SK-N-SH (cell line): ENCODE data around the gene PELI2.

ENCODE experiments used
- RAD21 ChIP-seq: IDR thresholded peaks from 2 replicates; pipeline ENCODE4 v1.6.1; 2012; ENCODE audit warnings: mild to moderate bottlenecking, low read length
- SMC3 ChIP-seq: IDR thresholded peaks from 2 replicates; pipeline ENCODE4 v1.6.1; 2012; ENCODE audit warnings: low read depth, low read length, improper control_type of control experiment
- TF ChIP-seq, protein P1 (sequence below): fragments of 200-600 bp; sonication (generic); IDR thresholded peaks from 2 replicates; pipeline ENCODE4 v1.6.1; 2017; ENCODE audit warnings: antibody characterized with exemption, mild to moderate bottlenecking, moderate library complexity

DNA sequence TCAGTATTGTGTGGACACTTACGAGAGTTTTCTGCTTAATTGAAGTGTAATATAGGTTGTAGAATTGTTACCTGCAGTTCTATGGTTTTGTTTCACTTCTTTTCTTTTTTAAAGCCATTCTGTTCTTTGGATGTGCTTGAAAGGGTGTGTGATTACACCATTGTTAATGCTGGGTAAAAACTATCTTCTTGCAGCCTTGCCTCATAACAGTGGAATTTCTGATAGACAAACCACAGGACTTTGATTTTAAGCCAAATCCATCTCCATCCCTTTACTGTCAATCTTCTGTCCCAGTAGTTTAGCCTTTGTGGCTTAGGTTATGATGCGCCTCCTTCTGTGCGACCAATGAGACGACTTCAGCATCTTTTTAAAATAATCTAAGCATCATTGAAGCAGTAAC lies 182.3 kb downstream of the PELI2 start:
- TF ChIP-seq SMC3 (no peak), RAD21 (no peak)
- TF ChIP-seq, protein P1, sequence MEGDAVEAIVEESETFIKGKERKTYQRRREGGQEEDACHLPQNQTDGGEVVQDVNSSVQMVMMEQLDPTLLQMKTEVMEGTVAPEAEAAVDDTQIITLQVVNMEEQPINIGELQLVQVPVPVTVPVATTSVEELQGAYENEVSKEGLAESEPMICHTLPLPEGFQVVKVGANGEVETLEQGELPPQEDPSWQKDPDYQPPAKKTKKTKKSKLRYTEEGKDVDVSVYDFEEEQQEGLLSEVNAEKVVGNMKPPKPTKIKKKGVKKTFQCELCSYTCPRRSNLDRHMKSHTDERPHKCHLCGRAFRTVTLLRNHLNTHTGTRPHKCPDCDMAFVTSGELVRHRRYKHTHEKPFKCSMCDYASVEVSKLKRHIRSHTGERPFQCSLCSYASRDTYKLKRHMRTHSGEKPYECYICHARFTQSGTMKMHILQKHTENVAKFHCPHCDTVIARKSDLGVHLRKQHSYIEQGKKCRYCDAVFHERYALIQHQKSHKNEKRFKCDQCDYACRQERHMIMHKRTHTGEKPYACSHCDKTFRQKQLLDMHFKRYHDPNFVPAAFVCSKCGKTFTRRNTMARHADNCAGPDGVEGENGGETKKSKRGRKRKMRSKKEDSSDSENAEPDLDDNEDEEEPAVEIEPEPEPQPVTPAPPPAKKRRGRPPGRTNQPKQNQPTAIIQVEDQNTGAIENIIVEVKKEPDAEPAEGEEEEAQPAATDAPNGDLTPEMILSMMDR: no peak
